KMS-11 (cell line): ENCODE results near the gene ACAN.

Experiments
- H2AFZ ChIP-seq: fragments of 200-600 bp; sonication (generic); 2 replicates; pipeline ENCODE4 v1.6.1; 2016; ENCODE audit warnings: antibody characterized with exemption, mixed run types, low read depth
- H3K27ac ChIP-seq: fragments of 200-600 bp; sonication (generic); 2 replicates; pipeline ENCODE4 v1.6.1; 2016; ENCODE audit warnings: mild to moderate bottlenecking, mixed run types
- H3K27me3 ChIP-seq: fragments of 200-600 bp; sonication (generic); 2 replicates; pipeline ENCODE4 v1.6.1; 2017; ENCODE audit warnings: mild to moderate bottlenecking, low read depth, mixed run types, moderate library complexity; ENCODE audit not compliant: insufficient read depth
- H3K36me3 ChIP-seq: fragments of 200-600 bp; sonication (generic); 2 replicates; pipeline ENCODE4 v1.6.1; 2017; ENCODE audit warnings: mild to moderate bottlenecking, mixed run types; ENCODE audit not compliant: insufficient read depth
- H3K4me1 ChIP-seq: fragments of 200-600 bp; sonication (generic); 2 replicates; pipeline ENCODE4 v1.6.1; 2016; ENCODE audit warnings: mild to moderate bottlenecking, low read depth, mixed run types; ENCODE audit not compliant: poor library complexity, severe bottlenecking
- H3K4me2 ChIP-seq: fragments of 200-600 bp; sonication (generic); 2 replicates; pipeline ENCODE4 v1.7.0; 2016; ENCODE audit warnings: mild to moderate bottlenecking, mixed run types
- H3K4me3 ChIP-seq: fragments of 200-600 bp; sonication (generic); IDR thresholded peaks from 2 replicates; pipeline ENCODE4 v1.6.1; 2017; ENCODE audit warnings: low read depth, low read length, mixed read lengths; ENCODE audit not compliant: insufficient read depth
- H3K79me2 ChIP-seq: fragments of 200-600 bp; sonication (generic); 2 replicates; pipeline ENCODE4 v1.6.1; 2016; ENCODE audit warnings: low read depth, mixed run types; ENCODE audit not compliant: insufficient read depth
- H3K9ac ChIP-seq: fragments of 200-600 bp; sonication (generic); 2 replicates; pipeline ENCODE4 v1.6.1; 2016; ENCODE audit warnings: mild to moderate bottlenecking, mixed run types
- H4K20me1 ChIP-seq: fragments of 200-600 bp; sonication (generic); 2 replicates; pipeline ENCODE4 v1.6.1; 2016; ENCODE audit warnings: mild to moderate bottlenecking, mixed run types; ENCODE audit not compliant: insufficient read depth
- CTCF ChIP-seq: fragments of 200-600 bp; sonication (generic); conservative IDR thresholded peaks from 2 replicates; pipeline ENCODE4 v1.6.1; 2017; ENCODE audit warnings: low read depth, mild to moderate bottlenecking, antibody characterized with exemption, low read length, moderate library complexity, mixed read lengths

Gene ACAN

GRCh38 chr15:88898736-88899135 is 95.5 kb downstream of the ACAN start:
- Histone ChIP-seq H4K20me1 (no peaks in the 10 kb centered on the region), H3K79me2 (no peaks in the 10 kb centered on the region), H3K9ac (no peak overlapping the region), H3K36me3 (no peaks in the 10 kb centered on the region), H3K4me2 (no peak overlapping the region), H3K27ac (no peak overlapping the region), H3K27me3 (no peaks in the 10 kb centered on the region), H3K4me1 (peaks cover 9% of the 10 kb centered on the region), H2AFZ (no peak overlapping the region), H3K4me3 (no peak overlapping the region)
- TF ChIP-seq CTCF = no peak

- Histone ChIP-seq H4K20me1 (no peaks in the 10 kb centered on the region), H2AFZ (no peak overlapping the region), H3K4me2 (no peak overlapping the region), H3K36me3 (no peaks in the 10 kb centered on the region), H3K27me3 (no peaks in the 10 kb centered on the region), H3K4me1 (peaks cover 9% of the 10 kb centered on the region), H3K9ac (no peak overlapping the region), H3K4me3 (no peak overlapping the region), H3K27ac (no peak overlapping the region), H3K79me2 (no peaks in the 10 kb centered on the region)
- TF ChIP-seq CTCF = no peak
Observed at GRCh38 chr15:88899251-88899650, 96.0 kb downstream of the ACAN start.

- H3K4me2 ChIP-seq = no peak overlapping the region
- TF ChIP-seq CTCF = no peak
- no peak overlapping the region for H3K27ac ChIP-seq
- peaks cover 17% of the 10 kb centered on the region for H3K4me1 ChIP-seq
- no peaks in the 10 kb centered on the region for H3K27me3 ChIP-seq
- H4K20me1 ChIP-seq = no peaks in the 10 kb centered on the region
- no peak overlapping the region for H3K4me3 ChIP-seq
- H3K9ac ChIP-seq = no peak overlapping the region
- no peak overlapping the region for H2AFZ ChIP-seq
- H3K36me3 ChIP-seq = no peaks in the 10 kb centered on the region
- H3K79me2 ChIP-seq = no peaks in the 10 kb centered on the region
Observed at GRCh38 chr15:88900309-88900981, 97.2 kb downstream of the ACAN start.

GRCh38 chr15:88900982-88901418 is 97.8 kb downstream of the ACAN start:
- Histone ChIP-seq H2AFZ (no peak overlapping the region), H3K4me3 (no peak overlapping the region), H3K4me2 (no peak overlapping the region), H3K79me2 (no peaks in the 10 kb centered on the region), H3K27ac (no peak overlapping the region), H3K4me1 (peaks cover 17% of the 10 kb centered on the region), H3K36me3 (no peaks in the 10 kb centered on the region), H4K20me1 (no peaks in the 10 kb centered on the region), H3K9ac (no peak overlapping the region), H3K27me3 (no peaks in the 10 kb centered on the region)
- no peak for TF ChIP-seq CTCF
